GM19023 (cell line): ENCODE data around the gene NADK2.
"Not testable (repeated sequence)": the region's sequence is repeated elsewhere in the genome, so short reads cannot be mapped to it uniquely, and the experiment has no call there.

ENCODE experiments used
- ATAC-seq: cut with Tn5 transposase; IDR thresholded peaks from one replicate; pipeline ENCODE4 v1.9.1; 2021; ENCODE audit warnings: mild to moderate bottlenecking, moderate library complexity; ENCODE audit not compliant: unreplicated experiment

The NADK2 gene

DNA sequence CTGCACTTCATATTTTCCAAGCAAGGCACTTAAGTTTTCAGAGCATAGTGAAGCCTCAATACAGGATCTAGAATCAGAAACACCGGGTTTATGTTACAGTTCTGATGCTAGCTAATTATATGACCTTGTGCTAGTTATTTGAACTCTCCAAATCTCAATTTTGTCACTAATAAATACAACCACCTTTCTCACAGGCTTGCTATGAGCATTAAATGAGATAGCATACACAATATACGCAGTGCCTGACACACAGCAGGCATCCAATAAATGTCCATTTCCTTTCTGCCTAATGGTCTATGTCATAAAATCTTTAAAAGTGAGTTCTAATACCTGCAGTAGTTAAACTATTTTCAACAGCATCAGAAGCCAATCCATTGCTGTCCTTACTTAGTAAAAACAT is 32.9 kb downstream of the NADK2 start:
- ATAC-seq = no peak

DNA sequence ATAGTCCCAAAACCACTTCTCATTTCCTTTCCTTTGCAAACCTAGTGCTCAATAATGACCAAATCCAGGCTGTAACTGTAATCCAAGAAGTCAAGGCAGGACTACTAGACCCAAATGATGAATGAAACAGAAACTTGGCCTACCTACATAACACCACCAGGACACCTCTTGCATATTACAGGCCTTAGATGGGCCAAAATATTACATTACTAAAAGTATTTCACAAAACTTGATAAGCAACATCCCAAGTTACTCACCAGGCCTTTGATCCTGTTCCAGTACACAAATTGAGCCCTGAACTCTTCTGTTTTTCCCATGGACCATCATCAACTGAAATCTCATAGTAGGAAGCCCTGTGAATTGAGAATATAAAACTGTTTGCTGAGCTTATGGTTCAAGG is 34.8 kb downstream of the NADK2 start:
- ATAC-seq = no peak

DNA sequence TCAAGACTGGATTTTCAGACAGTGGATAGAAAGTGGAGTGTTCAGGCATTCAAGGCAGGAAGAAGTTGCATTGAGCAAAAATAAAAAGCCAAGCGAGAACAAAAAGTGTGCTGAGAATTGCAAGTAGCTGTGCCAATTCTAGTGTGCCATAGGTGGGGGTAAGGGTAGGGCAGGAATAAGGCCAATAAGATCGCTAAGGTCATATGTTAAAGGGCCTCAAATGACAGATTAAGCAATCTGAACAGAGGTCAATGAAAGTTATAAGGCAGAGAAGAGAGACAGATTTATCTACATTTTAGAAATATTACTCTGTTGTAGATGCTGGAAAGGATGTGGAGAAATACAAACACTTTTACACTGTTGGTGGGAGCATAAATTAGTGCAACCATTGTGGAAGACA is 36.4 kb downstream of the NADK2 start:
- no peak for ATAC-seq

DNA sequence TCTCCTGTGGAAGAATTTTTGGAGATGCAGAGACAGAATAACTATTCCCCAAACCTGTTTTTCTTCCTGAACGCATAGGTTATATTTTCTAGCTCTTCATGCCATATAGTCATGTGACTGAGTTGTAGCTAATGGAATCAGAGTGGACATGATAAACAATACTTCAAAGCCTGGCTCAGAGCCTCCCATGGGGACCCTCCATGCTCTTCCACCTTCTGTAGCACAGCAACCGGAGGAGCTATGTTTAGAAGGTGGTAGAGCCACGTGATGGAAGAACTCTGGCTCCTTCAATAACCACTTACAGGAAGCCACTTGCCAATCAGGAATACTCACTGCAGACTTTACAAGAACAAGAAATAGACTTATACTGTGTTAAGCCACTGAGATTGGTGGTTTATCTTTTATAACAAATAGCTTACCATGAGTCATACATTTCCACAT is 39.2 kb downstream of the NADK2 start:
- ATAC-seq = no peak

DNA sequence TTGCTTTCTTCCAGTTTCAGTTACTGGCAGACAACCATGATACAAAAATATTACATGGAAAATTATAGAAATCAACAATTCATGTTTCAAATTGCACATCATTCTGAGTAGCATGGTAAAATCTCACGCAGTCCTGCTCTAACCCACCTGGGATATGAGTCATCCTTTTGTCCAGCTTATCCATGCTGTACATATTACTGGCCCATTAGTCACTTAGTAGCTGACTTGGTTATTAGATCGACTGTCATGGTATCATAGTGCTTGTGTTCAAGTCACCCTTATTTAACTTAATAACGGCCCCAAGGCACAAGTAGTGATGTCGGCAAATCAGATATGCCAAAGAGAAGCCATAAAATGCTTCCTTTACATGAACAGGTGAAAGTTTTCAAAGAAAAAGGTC is 41.2 kb downstream of the NADK2 start:
- ATAC-seq = no peak

DNA sequence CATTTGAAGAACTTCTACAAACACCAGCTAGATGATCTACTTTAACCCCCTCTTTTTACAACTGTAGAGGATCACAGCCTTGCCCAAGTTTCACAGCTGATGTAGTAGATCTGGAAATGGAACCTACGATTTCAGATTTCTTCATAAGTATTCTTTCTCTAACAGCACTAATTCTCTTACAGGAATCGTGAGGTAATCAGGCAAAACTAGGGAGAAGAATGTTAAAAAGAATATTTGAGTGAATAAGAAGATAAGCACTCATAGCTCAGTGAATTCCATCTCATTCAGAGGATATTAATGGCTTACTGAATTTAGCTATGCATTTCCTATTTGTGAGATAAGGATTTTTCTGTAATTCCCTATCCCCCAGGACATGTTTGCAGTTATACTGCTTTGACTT is 42.1 kb downstream of the NADK2 start:
- no peak for ATAC-seq

DNA sequence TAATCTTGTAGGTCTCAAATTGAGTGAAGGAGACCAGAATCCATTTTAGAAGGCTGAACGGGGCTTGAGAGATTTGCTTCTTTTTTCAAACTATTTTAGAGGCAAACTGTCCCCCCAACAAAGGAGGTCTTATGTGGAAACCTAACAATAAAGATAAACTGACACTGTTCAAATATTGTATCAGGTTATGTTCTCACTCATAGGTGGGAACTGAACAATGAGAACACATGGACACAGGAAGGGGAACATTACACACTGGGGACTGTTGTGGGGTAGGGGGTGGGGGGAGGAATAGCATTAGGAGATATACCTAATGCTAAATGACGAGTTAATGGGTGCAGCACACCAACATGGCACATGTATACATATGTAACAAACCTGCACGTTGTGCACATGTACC is 42.9 kb downstream of the NADK2 start:
- not testable (repeated sequence) for ATAC-seq

DNA sequence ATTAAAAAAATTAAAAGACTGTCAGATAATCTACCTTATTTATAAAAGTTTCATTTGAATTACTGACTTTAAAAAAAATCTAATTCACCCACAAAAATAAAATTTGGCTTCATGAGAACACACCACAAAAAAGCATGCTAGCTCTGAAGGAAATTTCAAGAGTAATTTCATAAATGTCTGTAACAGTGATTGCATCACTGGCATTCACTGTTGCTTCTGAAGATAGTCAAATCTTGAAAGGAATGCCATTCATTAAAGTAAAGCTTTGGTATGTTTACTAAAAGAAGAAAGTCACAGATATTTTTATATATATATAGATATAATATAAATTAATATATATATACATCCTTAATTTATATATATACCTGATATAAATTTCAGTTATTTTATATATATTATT is 43.4 kb downstream of the NADK2 start:
- ATAC-seq = no peak

DNA sequence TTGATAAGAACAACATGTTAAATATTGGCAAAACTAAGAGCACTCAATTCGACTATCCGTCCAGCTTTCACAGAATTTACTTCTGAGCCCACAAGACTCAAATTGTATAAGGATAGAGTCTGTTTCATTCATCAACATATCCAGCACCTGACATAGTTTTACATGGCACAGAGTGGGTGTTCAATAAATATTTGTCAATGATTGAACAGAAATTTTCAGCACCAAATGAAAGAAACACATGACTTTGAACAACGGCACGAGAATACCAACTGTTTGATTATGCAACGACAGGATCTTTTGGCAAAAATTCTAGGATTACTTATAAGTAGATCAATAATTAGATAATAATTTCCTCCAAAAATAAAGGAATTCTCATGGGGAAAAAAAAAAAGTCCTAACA is 48.0 kb downstream of the NADK2 start:
- ATAC-seq = no peak

DNA sequence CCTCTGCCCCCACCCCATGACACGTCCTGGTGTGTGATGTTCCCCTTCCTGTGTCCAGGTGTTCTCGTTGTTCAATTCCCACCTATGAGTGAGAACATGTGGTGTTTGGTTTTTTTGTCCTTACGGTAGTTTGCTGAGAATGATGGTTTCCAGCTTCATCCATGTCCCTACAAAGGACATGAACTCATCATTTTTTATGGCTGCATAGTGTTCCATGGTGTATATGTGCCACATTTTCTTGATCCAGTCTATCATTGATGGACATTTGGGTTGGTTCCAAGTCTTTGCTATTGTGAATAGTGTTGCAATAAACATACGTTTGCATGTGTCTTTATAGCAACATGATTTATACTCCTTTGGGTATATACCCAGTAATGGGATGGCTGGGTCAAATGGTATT is 57.3 kb downstream of the NADK2 start:
- ATAC-seq = not testable (repeated sequence)

DNA sequence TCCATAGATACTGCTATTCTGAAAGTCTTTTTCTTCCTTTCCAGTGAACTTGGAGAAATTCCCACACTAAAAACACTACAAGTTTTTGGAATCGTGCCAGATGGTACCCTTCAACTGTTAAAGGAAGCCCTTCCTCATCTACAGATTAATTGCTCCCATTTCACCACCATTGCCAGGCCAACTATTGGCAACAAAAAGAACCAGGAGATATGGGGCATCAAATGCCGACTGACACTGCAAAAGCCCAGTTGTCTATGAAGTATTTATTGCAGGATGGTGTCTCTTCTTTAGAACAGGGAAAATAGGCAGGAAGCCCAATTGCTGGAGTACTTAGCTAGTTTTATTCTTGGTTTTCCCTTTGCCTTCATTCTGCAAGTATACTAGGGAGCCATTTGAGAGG is 60.0 kb downstream of the NADK2 start:
- ATAC-seq = no peak

DNA sequence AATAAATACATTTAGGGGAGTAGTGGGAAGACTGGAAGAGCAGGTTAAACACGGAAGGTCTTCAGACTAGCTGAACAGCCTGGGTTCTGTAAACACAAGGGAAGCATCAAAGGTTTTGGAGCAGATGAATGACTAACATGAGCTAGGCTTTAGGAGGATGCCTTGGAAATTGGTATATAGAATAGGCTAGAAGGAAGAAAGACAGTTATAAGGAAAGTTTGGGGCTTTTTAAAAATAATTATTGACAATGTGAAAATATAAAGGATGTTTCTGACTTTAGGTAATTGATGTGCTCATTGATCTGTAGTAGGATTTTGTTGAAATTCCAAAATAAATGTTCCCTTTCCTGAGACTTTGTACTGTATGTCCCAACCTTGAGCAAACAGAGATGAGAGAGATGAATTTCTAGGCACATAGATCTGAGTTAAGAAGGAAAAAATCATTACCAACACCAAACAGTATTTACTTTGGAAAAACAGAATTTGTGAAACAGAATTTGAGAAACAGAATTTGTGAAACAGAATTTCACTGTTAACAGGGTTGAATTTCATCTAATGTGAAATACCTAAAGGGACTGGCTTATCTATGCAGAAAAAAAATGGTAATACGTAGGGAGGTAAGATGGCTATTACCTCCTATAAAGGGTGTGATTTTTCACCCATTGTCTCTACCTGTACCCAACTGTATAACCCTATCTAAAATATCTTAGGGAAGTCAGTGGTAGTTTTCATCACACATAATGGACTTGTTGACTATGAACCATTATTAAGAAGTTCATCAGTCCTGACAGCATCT is 61.0 kb downstream of the NADK2 start:
- no peak for ATAC-seq

DNA sequence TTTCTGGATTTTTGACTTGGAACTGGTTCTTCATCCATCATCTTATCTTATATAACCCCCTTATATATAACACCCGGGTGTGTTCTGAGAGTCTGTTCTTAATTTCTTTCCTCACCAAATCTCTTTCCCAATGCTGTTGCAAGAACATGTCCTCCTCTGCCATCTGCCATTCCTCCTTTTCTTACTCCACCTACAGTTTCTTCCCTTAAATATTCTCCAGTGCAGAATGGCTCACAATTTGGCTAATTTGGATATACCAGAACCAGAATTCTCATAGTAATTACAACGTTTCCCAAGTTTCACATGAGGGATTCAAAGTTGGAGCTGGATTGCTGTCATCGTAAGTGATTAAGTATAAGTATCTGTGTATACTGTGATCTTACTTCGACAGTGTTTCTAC is 61.8 kb downstream of the NADK2 start:
- no peak for ATAC-seq

DNA sequence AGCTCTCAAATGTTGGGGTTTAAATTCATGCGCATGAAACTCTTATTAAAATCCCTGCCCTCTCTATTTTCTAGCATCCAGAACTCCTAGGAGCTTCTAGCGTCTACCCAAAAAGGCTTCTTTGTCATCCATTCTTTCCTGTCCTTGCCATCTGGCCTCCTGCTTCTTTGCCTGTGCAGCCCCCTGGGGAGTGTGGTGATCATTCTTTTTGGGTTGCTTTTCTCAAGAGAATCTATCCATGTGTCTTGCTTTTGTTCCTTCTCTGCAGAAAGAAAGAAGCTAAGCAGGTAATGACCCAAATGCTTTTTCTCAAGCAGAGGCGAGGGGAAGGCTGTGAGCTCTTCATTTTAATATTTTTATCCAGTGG is 63.2 kb downstream of the NADK2 start:
- ATAC-seq = no peak

DNA sequence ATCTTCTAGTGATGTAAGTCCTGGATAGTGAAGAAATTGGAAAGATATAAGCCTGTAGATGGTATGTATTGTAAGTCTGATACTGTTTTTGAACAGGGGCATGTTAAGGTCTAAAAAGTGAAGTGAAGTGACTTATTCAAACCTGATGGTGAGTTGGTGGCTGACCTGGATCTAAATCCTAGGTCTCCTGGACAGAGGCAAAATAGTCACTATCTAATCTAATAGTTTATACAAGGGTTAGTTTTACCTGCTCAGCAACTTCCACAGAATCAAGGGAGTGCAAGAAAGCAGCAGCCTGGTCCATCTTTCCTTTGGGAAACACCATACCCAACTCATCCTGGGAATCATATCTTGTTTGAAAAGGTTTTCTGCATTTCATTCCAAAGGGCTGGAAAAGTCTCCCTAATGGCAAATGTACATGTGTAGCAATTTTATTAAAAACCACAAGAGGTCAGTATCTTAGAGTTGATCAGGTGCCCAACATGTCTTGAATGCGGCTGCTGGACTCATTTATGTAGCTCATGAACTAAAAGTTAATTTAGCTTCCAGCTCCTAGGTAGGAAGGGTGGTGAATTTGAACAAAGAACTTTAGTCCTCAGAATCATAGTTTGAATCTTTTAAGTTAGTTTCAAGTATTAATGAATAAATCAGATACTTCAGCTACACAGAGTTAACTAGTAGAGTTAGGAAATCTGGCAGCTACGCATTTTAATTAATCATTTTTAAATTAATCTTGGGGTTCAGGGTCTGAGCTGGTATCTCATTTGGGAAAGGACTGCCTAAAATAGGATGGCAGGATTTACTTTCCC is 63.8 kb downstream of the NADK2 start:
- ATAC-seq = no peak

DNA sequence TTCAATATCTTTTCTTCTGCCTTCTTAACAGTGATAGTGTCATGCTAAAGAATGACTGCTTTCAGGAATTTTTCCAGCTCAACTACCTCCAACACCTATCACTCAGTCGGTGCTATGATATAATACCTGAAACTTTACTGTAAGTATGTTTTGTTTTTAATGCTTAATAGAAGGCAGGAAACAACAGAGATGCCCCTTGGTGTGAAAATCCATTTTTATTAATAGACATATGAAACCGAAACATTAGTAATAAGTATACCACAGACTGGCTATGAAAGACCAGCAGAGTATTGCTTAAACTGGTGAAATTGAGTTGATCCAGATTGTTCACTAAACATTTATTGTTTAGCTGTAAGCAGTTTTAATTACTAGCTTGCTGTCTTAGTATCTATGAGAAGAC is 64.6 kb downstream of the NADK2 start:
- ATAC-seq = peak; percentile 93

DNA sequence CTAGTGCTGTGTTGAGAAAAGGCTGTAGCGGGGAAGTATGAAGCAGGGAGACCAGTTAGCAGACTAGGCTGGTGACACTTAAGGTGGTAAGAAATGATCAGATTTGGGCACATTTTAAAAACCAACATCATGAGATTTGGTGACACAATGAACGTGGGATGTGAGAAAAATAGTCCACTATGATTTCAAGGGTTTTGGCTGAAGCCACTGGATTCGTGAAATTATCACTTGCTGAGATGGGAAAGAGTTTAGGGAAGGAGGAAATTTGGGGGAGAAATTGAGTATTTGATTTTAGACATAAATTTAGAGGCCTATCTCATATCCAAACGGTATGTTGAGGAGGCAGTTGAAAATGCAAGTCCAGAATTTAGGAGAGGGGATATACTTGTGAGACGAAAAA is 66.7 kb downstream of the NADK2 start:
- ATAC-seq = no peak

DNA sequence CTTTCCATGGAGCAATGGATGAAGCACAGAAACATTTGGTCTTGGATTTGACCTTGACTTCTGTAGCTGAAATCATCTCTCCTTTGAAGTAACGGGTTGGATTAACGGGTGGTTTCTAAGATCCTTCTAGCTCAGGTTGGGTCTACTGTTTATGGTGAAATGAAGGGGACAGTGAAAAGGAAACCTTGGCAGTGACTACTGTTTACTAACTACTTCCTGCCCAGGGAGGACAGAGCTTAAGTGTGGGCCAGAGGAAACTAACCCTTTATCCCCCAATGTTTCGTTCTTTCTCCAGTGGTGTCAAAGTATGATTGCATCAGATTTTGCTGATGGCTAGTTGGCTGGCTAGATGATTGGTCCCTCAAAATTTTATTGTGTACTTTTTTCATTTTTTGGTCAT is 67.6 kb downstream of the NADK2 start:
- ATAC-seq = no peak

DNA sequence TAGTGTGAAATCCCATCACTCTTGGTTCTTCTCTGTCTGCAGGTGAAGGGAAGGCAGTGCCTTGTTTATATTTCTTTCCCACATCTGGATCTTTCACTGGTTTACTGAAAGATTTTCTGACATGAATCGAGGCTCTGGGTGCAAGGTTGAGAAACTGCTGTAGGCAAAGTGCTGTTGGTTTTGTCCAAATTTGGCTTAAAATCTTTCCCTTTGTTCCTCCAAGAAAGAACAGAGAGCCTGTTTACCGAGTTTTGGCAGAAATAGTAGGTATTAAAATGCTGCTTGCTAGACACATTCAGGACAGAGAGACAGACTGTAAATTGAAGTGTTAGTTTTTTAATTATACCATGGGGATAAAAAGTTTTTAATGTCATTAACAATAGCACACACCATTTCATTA is 68.3 kb downstream of the NADK2 start:
- no peak for ATAC-seq

DNA sequence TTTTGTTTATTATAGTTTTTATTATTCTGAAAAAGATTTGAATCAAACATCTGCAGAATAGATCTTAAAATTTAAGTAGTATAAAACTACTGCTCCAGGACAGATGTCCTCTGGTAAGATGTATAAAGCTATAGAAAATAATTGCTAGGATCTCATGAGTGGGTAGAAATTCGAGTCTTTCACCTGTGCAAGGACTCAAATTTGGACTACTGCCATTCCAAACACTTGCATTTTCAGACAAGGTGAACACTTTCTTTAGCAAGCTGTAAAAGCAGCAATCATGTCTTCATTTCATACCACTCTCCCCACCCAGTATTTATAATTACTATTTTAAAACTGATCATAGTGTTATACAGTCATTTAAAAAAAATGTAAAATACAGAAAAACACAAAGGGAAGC is 69.1 kb downstream of the NADK2 start:
- ATAC-seq = no peak

DNA sequence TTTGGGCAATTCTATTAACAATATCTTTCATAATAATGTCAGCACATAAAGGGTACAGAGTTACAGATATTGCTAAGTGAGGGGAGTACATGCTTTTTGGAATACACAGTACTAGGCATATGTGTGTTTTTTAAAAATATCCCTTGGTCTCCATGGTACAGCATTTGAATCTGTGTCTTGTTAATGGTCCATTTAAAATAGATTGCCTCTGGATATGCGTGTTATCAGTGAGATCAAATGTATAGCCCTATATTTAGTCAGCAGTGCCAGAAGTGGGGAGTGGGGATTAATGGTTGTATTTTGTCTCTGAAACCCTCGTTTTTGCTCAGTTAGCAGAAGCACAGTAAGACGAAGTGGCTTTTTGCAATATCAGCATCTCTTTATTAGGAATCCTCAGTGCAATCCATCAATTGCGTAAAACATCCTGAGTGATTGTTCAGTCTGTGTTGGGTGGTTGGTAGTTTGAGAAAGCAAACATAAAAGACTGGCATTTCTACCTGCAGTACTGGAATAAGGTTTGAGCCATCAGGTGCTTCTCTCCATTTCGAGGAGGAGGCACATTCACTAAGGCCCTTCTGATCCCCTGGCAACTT is 70.8 kb downstream of the NADK2 start:
- ATAC-seq = no peak

DNA sequence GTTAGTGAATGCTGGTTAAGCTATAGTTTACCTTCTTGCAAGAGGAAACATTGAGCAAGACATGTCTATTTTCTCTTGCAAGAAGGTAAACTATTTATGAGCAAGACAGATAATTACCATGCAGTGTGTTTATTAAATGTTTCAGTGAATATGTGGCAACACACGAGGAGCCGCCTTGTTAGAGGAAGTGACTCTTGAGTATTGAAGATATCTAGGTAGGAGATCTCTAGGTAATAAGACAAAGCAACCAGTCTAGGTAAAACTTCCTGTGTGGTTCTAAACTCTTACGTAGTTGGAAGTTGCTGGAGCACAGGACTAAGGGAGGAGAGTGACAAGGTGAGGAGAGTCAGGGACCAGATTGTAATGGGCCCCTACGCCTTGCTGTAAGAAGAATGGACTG is 73.0 kb downstream of the NADK2 start:
- ATAC-seq = no peak
